Measurements from ENCODE around the gene KAT6B. TPM values are rescaled to one million over a fixed set of nuclear protein-coding genes. Genes with fewer than 3 reads are reported as not detected.
"Not testable (repeated sequence)": the region's sequence is repeated elsewhere in the genome, so short reads cannot be mapped to it uniquely, and the experiment has no call there.

KAT6B gene
- total RNA-seq, 2 experiments from 2014 or later: 22.8 to 24.8 TPM

DNA sequence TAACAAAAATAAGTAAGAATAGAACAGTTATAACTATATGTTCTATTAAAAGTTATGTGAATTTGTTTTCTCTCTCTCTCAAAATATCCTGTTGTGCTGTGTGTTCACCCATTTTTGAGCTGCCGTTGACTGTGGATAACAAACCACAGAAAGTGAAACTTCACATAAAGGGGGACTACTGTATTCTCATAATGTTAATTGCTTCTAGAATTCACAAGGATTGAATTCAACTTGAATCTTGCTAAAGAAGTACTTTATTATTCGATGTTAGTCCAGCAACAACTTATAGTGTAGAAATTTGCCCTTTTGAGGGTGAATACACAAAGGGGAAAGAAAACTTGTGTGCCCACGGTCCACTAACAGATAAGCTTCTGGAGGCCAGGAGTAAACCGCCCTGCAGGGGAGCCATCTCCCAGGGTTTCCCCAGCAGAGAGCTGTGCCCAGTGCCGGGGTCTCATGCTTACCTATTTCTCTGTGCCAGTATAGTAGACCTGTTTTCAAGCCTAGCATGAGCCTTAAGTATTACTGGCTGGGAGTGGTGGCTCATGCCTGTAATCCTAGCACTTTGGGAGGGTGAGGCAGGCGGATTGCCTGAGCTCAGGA is 87.1 kb downstream of the KAT6B start:
- ATAC-seq: peak; percentile 70
- intact Hi-C loops (cut with micrococcal nuclease): no loop called here
- DNase-seq: peak; percentile 8
- ChIA-PET CTCF (interaction anchor here (0.9 to 5.1 kb wide), 3 partner anchors 8 to 18 kb away, joined by 4 to 24 read pairs (median 7); no protein-coding TSS in a partner anchor), POLR2A (interaction anchor here (0.8 kb wide), 1 partner anchor 36 kb away, joined by 3 read pairs; no protein-coding TSS in a partner anchor)
- Mint-ChIP-seq H3K4me3 (peak overlapping the region; percentile 53), H3K9me3 (peaks cover 3% of the 10 kb centered on the region), H3K27ac (peak overlapping the region; percentile 46), H3K36me3 (ENCODE audit: low read depth) (peaks cover 2% of the 10 kb centered on the region), H3K4me1 (ENCODE audit: low read depth) (peaks cover 39% of the 10 kb centered on the region), H3K27me3 (no peaks in the 10 kb centered on the region)
- TF ChIP-seq, protein P1, sequence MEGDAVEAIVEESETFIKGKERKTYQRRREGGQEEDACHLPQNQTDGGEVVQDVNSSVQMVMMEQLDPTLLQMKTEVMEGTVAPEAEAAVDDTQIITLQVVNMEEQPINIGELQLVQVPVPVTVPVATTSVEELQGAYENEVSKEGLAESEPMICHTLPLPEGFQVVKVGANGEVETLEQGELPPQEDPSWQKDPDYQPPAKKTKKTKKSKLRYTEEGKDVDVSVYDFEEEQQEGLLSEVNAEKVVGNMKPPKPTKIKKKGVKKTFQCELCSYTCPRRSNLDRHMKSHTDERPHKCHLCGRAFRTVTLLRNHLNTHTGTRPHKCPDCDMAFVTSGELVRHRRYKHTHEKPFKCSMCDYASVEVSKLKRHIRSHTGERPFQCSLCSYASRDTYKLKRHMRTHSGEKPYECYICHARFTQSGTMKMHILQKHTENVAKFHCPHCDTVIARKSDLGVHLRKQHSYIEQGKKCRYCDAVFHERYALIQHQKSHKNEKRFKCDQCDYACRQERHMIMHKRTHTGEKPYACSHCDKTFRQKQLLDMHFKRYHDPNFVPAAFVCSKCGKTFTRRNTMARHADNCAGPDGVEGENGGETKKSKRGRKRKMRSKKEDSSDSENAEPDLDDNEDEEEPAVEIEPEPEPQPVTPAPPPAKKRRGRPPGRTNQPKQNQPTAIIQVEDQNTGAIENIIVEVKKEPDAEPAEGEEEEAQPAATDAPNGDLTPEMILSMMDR (IDR thresholded peaks at IDR 0.05): no peak

DNA sequence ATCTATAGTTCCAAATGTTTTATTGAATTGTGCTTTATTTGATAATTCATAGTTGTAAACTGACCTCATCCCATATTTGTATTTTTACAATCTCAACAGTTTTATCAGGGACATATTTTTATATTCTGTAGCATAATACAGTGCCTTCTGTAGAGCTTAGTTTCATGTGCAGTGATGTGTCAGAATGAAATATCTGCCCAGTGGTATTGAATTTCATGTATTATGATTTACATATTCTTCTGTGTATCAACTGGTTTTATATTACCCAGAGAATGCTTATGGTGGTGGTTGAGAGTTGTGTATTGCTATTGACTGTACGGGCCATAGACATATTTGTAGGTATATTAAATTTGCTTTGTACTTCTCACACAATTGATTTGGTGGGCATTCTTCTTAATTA is 89.9 kb downstream of the KAT6B start:
- no peak overlapping the region for H3K27ac Mint-ChIP-seq
- H3K9me3 Mint-ChIP-seq: peaks cover 11% of the 10 kb centered on the region
- no peak for ATAC-seq

DNA sequence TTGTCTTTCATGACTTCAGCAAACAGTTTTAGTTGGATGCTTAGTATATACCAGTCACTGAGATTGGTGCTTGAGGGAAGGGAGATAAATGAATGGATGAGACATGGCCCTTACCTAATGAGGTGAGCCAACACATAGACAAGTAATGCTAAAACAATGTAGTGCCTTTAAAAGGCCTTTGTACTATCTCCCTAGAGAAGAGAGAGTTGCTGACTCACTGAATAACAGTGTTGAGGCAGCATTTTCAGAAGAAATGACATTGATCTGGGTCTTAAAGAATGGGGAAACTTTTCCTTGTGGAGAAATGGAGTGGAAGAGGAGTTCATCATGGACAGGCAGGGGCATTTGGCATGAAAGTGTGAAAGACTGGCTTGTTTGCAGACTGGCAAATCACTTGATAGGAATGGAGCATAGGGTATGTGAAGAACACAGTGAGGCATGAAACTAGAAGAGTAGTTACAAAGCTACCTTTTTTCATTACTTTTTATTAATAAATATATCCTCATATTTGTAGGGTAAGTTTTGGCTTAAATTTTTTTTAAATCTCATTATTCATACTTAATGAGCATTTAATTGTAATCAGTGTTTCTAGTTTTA is 91.2 kb downstream of the KAT6B start:
- ATAC-seq: no peak
- TF ChIP-seq, protein P1 (IDR thresholded peaks at IDR 0.05): no peak
- intact Hi-C loops (cut with micrococcal nuclease): no loop called here
- ChIA-PET POLR2A (no interaction called here), CTCF (no interaction called here)
- H3K36me3 Mint-ChIP-seq (ENCODE audit: low read depth): peaks cover 11% of the 10 kb centered on the region
- H3K27me3 Mint-ChIP-seq: no peaks in the 10 kb centered on the region
- H3K4me1 Mint-ChIP-seq (ENCODE audit: low read depth): peaks cover 32% of the 10 kb centered on the region
- peaks cover 11% of the 10 kb centered on the region for H3K9me3 Mint-ChIP-seq
- no peak overlapping the region for H3K27ac Mint-ChIP-seq
- DNase-seq: no peak
- no peak overlapping the region for H3K4me3 Mint-ChIP-seq

More for the DNA sequence above, 89.9 kb downstream of the KAT6B start:
- POLR2A ChIA-PET: no interaction called here
- TF ChIP-seq, protein P1 (IDR thresholded peaks at IDR 0.05): no peak
- intact Hi-C loops (cut with micrococcal nuclease): no loop called here
- CTCF ChIA-PET: interaction anchor here (5.1 kb wide), 1 partner anchor 14 kb away, joined by 24 read pairs; no protein-coding TSS in a partner anchor
- H3K27me3 Mint-ChIP-seq: no peaks in the 10 kb centered on the region
- peaks cover 11% of the 10 kb centered on the region for H3K36me3 Mint-ChIP-seq (ENCODE audit: low read depth)
- no peak overlapping the region for H3K4me3 Mint-ChIP-seq
- H3K4me1 Mint-ChIP-seq (ENCODE audit: low read depth): peaks cover 33% of the 10 kb centered on the region
- no peak for DNase-seq

DNA sequence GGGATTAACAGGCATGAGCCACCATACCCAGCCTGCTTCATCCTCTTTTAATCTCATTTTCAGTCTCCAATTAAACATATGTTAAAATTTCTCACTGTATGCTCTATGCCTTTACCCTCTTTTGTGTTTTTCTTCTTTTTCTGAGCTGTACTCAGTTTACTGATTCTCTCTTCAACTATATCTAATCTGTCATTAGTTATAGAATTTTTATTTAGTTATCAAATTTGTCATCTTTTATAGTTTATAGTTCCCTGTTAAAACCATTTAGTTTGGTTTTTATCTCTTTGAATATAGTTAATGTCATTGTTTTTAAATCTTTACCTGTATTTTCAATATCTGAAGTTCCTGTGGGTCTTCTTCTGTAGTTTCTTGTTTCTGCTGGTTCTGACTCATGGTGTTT is 93.3 kb downstream of the KAT6B start:
- Mint-ChIP-seq H3K4me1 (ENCODE audit: low read depth) (peaks cover 38% of the 10 kb centered on the region), H3K27ac (no peak overlapping the region), H3K4me3 (no peak overlapping the region), H3K27me3 (no peaks in the 10 kb centered on the region), H3K36me3 (ENCODE audit: low read depth) (peaks cover 11% of the 10 kb centered on the region), H3K9me3 (peaks cover 11% of the 10 kb centered on the region)
- ATAC-seq (no peak), DNase-seq (no peak)
- TF ChIP-seq, protein P1 (IDR thresholded peaks at IDR 0.05): no peak
- ChIA-PET POLR2A (no interaction called here), CTCF (interaction anchor here (1.1 to 1.5 kb wide), 2 partner anchors 11 to 78 kb away, joined by 3 to 4 read pairs; no protein-coding TSS in a partner anchor)
- intact Hi-C loops (cut with micrococcal nuclease): no loop called here

DNA sequence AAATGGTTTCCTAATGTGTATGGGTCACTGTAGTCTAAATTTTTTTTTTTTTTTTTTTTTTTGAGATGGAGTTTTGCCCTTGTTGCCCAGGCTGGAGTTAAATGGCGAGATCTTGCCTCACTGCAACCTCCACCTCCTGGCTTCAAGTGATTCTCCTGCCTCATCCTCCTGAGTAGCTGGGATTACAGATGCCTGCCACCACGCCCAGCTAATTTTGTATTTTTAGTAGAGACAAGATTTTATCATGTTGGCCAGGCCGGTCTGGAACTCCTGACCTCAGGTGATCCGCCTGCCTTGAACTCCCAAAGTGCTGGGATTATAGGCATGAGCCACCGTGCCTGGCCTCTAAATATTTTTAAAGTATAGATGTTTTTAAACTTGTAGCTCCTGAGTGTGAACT is 94.7 kb downstream of the KAT6B start:
- H3K27ac Mint-ChIP-seq; ATAC-seq; H3K4me3 Mint-ChIP-seq; intact Hi-C loops (cut with micrococcal nuclease); H3K27me3 Mint-ChIP-seq; DNase-seq: not testable (repeated sequence)
- CTCF ChIA-PET: interaction anchor here (1.1 to 1.5 kb wide), 4 partner anchors 8 to 80 kb away, joined by 3 to 4 read pairs (median 4); no protein-coding TSS in a partner anchor
- Mint-ChIP-seq H3K4me1 (ENCODE audit: low read depth) (peaks cover 37% of the 10 kb centered on the region), H3K9me3 (peaks cover 11% of the 10 kb centered on the region), H3K36me3 (ENCODE audit: low read depth) (peaks cover 11% of the 10 kb centered on the region)
- POLR2A ChIA-PET: interaction anchor here (0.6 kb wide), 1 partner anchor 412 kb away, joined by 3 read pairs; no protein-coding TSS in a partner anchor

Data from activated CD8-positive, alpha-beta T cell treated with anti-CD3 and anti-CD28 coated beads for 36 hours (primary cell).